Measurements from ENCODE around the gene WDR64. TPM values are rescaled to one million over a fixed set of nuclear protein-coding genes. Genes with fewer than 3 reads are reported as not detected.

WDR64 gene
- total and polyA plus RNA-seq, 2 of the 13 experiments (the other 11 are each of a cell fraction or from before 2014, with no cell fraction given): not detected

- no peak overlapping the region for H2AFZ ChIP-seq (ENCODE audit: low read length)
- no peak overlapping the region for H3K27ac ChIP-seq (ENCODE audit: extremely low read length, insufficient read depth, low read length)
- H3K79me2 ChIP-seq (ENCODE audit: insufficient read depth, low read length): no peaks in the 10 kb centered on the region
- DNase-seq (ENCODE audit: low spot score) (no peak), ATAC-seq (no peak), FAIRE-seq (no peak)
- no peak overlapping the region for H3K9ac ChIP-seq (ENCODE audit: insufficient read depth, low read depth, low read length)
- ChIA-PET POLR2A (no interaction called here), CTCF (ENCODE audit: low intra/inter-chr PET ratio, low total read pairs) (no interaction called here)
- no peak overlapping the region for H3K4me2 ChIP-seq (ENCODE audit: low read depth, low read length)
- in situ Hi-C loops (cut with HindIII; ENCODE audit: extremely low pct_ligation_motif_present, low pct_unique_long_range_greater_than_20kb): no loop called here
- no peaks in the 10 kb centered on the region for H3K27me3 ChIP-seq (ENCODE audit: control insufficient read depth in 1 of 2, insufficient read depth in 2 of 2, low read length in 2 of 2)
- H3K4me3 ChIP-seq (replicated peaks in 1 of 3; ENCODE audit: insufficient read depth in 1 of 3, low read depth in 2 of 3, low read length in 3 of 3): no peak overlapping the region
- no peaks in the 10 kb centered on the region for H4K20me1 ChIP-seq (ENCODE audit: insufficient read depth, low read length)
- H3K36me3 ChIP-seq (replicated peaks in 1 of 2; ENCODE audit: control insufficient read depth in 1 of 2, insufficient read depth in 2 of 2, low read length in 2 of 2): no peaks in the 10 kb centered on the region
- H3K9me3 ChIP-seq (ENCODE audit: low read length): no peaks in the 10 kb centered on the region
- no peaks in the 10 kb centered on the region for H3K4me1 ChIP-seq (ENCODE audit: insufficient read depth, low read length)
- BruUV-seq (replicated peaks): no TSS peak
- intact Hi-C loops (cut with micrococcal nuclease; ENCODE audit: unreplicated experiment): no loop called here
- 12% methylated on average over 2 of the region's 2 CpGs for WGBS (ENCODE audit: low lambda C conversion rate)
- no peak for TF ChIP-seq ZKSCAN5 (CRISPR knock-in tag; IDR thresholded peaks at IDR 0.05)
- no peak for TF ChIP-seq ZNF770 (CRISPR knock-in tag; IDR thresholded peaks at IDR 0.05)
- TF ChIP-seq ZNF775 (CRISPR knock-in tag; IDR thresholded peaks at IDR 0.05; ENCODE audit: borderline replicate concordance): no peak
- TF ChIP-seq NRL (CRISPR knock-in tag; IDR thresholded peaks at IDR 0.05; ENCODE audit: borderline replicate concordance): no peak
- TF ChIP-seq MAZ (IDR thresholded peaks at IDR 0.05; ENCODE audit: borderline replicate concordance, low read depth, low read length): no peak
- no peak for TF ChIP-seq MAZ (CRISPR knock-in tag; IDR thresholded peaks at IDR 0.05; ENCODE audit: low read depth)
- TF ChIP-seq ATF7 (IDR thresholded peaks at IDR 0.05): no peak
- TF ChIP-seq ATF7 (CRISPR knock-in tag; IDR thresholded peaks at IDR 0.05): no peak
- TF ChIP-seq ZNF550 (CRISPR knock-in tag; IDR thresholded peaks at IDR 0.05; ENCODE audit: borderline replicate concordance): no peak
- TF ChIP-seq ZNF713 (CRISPR knock-in tag; IDR thresholded peaks at IDR 0.05): no peak
- no peak for TF ChIP-seq ZBTB39 (CRISPR knock-in tag; IDR thresholded peaks at IDR 0.05)
- no peak for TF ChIP-seq ZNF781 (CRISPR knock-in tag; IDR thresholded peaks at IDR 0.05; ENCODE audit: borderline replicate concordance, not compliant biosample characterization)
- no peak for TF ChIP-seq ZBTB49 (CRISPR knock-in tag; IDR thresholded peaks at IDR 0.05; ENCODE audit: borderline replicate concordance)
- TF ChIP-seq ZNF24 (IDR thresholded peaks at IDR 0.05): no peak
- no peak for TF ChIP-seq TEAD3 (CRISPR knock-in tag; optimal IDR thresholded peaks at IDR 0.05; ENCODE audit: borderline replicate concordance)
- no peak for TF ChIP-seq LRRFIP1 (CRISPR knock-in tag; conservative IDR thresholded peaks at IDR 0.05)
- TF ChIP-seq THYN1 (CRISPR knock-in tag; IDR thresholded peaks at IDR 0.05; ENCODE audit: borderline replicate concordance, low read depth): no peak
These were observed 156.2 kb downstream of the WDR64 start for GRCh38 chr1:241808265-241808664.
